Neutrophil (primary cell): ENCODE measurements around the gene PRR36.
A peak's percentile ranks its signal among the peaks of the same experiment; 100 is the strongest.

ENCODE experiments used
- H3K27ac ChIP-seq: fragments of 200-600 bp; sonication (generic); 2 replicates; pipeline ENCODE4 v1.5.1; 2016; ENCODE audit warnings: mild to moderate bottlenecking, moderate library complexity
- H3K27me3 ChIP-seq: fragments of 200-600 bp; sonication (generic); 2 replicates; pipeline ENCODE4 v1.6.0; 2016; ENCODE audit warnings: mild to moderate bottlenecking
- H3K36me3 ChIP-seq: fragments of 200-600 bp; sonication (generic); 2 replicates; pipeline ENCODE4 v1.5.1; 2017
- H3K4me1 ChIP-seq, 2 experiments: fragments of 200-600 bp in 1 of 2; sonication (generic) in 1 of 2; 1 replicate in 1 of 2; 2 replicates in 1 of 2; pipeline versions ENCODE4 v1.5.1 to v1.6.1; 2013 to 2016; ENCODE audit warnings: low read depth in 1 of 2, low read length in 1 of 2, mild to moderate bottlenecking in 1 of 2, moderate library complexity in 1 of 2; ENCODE audit not compliant: control insufficient read depth in 1 of 2, insufficient read depth in 1 of 2
- H3K4me3 ChIP-seq, 2 experiments: fragments of 200-600 bp in 1 of 2; sonication (generic) in 1 of 2; 1 replicate in 1 of 2; 2 replicates in 1 of 2; pipeline ENCODE4 v1.5.1; 2013 to 2016; ENCODE audit warnings: low read depth in 1 of 2, low read length in 1 of 2, mild to moderate bottlenecking in 1 of 2, moderate library complexity in 1 of 2
- H3K9me3 ChIP-seq: fragments of 200-600 bp; sonication (generic); 2 replicates; pipeline ENCODE4 v1.5.1; 2016
- TF ChIP-seq, protein P1 (sequence below): fragments of 200-600 bp; sonication (generic); IDR thresholded peaks from 2 replicates; pipeline ENCODE4 v1.5.1; 2016; ENCODE audit warnings: antibody characterized with exemption

The PRR36 gene

DNA sequence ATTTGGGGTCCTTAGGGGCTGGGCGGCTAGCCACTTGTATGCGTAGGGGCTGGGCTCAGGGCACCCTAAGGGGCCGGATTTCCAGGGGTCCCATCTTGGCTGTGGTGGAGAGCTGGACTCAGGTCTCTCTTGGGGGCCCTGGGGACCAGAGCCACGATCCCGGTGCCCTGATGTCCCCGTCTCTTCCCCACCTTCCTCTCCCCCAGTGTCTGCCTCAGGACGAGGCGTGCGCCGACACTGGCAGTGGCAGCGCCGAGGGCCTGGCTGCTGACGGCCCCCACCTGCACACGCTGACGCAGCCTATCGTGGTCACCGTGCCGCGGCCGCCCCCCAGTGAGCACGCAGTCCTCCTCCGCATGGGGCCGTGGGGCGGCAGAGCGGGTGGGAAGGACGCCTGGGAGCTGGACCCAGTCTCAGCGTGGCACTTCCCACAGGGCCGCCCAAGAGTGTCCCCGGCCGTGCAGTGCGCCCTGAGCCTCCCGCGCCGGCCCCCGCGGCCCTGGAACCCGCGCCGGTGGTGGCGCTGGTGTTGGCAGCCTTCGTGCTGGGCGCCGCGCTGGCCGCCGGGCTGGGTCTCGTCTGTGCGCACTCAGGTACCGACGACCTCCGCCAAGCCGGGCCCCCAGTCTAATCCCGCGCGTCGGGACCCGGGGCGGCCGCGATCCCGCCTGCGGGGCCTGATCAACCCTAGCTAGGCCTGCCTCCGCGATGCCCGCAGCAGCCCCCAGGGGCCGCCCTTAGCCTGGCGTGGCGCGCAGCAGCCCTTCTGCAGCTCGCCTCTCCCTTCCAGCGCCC lies 43.3 kb upstream of the PRR36 start:
- Histone ChIP-seq H3K4me1 (peaks cover 37 to 55% of the 10 kb centered on the region in 2 experiments), H3K27me3 (peaks cover 65% of the 10 kb centered on the region), H3K9me3 (no peaks in the 10 kb centered on the region), H3K27ac (no peak overlapping the region), H3K4me3 (peak overlapping the region in 1 of 2 experiments; percentile 42), H3K36me3 (peaks cover 10% of the 10 kb centered on the region)
- TF ChIP-seq, protein P1, sequence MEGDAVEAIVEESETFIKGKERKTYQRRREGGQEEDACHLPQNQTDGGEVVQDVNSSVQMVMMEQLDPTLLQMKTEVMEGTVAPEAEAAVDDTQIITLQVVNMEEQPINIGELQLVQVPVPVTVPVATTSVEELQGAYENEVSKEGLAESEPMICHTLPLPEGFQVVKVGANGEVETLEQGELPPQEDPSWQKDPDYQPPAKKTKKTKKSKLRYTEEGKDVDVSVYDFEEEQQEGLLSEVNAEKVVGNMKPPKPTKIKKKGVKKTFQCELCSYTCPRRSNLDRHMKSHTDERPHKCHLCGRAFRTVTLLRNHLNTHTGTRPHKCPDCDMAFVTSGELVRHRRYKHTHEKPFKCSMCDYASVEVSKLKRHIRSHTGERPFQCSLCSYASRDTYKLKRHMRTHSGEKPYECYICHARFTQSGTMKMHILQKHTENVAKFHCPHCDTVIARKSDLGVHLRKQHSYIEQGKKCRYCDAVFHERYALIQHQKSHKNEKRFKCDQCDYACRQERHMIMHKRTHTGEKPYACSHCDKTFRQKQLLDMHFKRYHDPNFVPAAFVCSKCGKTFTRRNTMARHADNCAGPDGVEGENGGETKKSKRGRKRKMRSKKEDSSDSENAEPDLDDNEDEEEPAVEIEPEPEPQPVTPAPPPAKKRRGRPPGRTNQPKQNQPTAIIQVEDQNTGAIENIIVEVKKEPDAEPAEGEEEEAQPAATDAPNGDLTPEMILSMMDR, result no peak

DNA sequence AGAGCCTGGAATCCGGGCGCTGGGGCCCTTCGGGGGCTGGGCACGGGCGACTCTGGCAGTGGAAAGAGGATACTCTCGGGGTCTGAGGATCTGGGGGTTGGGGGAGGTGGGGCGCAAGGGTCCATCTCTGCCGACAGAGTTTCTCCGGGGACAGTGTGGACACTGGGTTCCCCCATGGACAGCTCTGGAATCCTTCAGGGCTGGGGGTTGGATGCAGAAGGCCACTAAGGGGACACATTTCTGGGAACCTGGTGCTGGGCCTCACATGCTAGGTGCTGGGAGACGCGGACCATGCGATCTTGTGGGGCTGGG lies 42.7 kb upstream of the PRR36 start:
- H3K4me3 ChIP-seq, result peak overlapping the region in 1 of 2 experiments; percentile 42
- H3K4me1 ChIP-seq, result peaks cover 36 to 51% of the 10 kb centered on the region in 2 experiments
- TF ChIP-seq, protein P1, result no peak
- no peaks in the 10 kb centered on the region for H3K9me3 ChIP-seq
- H3K36me3 ChIP-seq, result peaks cover 16% of the 10 kb centered on the region
- H3K27me3 ChIP-seq, result peaks cover 65% of the 10 kb centered on the region
- H3K27ac ChIP-seq, result no peak overlapping the region

DNA sequence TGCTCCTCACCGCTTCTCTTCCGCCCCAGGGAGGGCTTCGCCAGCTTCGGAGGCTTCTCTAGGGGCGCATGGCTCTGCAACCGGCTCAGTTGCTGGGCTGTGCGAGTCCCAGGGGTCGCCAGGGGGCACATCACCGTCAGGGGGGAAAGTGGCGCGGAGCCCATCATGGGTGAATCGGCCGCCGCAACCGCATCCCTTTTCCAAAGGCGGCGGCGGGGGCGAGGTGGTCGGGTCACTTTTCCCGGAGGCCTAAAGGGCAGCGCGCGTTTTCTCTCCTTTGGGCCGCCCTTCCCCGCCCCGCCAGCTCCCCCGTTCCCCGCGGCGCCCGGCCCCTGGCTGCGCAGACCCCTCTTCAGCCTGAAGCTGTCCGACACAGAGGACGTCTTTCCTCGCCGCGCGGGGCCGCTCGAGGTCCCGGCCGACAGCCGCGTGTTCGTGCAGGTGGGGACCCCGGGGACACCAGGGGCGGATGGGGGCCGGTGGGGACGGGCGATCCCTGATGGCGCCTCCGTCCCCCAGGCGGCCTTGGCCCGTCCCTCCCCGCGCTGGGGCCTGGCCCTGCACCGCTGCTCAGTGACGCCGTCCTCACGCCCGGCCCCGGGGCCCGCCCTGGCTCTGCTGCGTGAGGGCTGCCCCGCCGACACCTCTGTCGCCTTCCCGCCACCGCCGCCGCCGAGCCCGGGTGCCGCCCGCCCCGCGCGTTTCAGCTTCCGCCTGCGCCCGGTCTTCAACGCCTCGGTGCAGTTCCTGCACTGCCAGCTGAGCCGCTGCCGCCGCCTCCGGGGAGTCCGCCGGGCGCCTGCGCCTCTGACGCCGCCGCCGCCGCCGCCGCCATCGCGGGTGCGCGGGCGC lies 42.1 kb upstream of the PRR36 start:
- Histone ChIP-seq H3K4me1 (peaks cover 30 to 45% of the 10 kb centered on the region in 2 experiments), H3K27me3 (peaks cover 65% of the 10 kb centered on the region), H3K4me3 (peak overlapping the region in 1 of 2 experiments; percentile 42), H3K9me3 (no peaks in the 10 kb centered on the region), H3K27ac (no peak overlapping the region), H3K36me3 (peaks cover 22% of the 10 kb centered on the region)
- TF ChIP-seq, protein P1, result peak; percentile 15

DNA sequence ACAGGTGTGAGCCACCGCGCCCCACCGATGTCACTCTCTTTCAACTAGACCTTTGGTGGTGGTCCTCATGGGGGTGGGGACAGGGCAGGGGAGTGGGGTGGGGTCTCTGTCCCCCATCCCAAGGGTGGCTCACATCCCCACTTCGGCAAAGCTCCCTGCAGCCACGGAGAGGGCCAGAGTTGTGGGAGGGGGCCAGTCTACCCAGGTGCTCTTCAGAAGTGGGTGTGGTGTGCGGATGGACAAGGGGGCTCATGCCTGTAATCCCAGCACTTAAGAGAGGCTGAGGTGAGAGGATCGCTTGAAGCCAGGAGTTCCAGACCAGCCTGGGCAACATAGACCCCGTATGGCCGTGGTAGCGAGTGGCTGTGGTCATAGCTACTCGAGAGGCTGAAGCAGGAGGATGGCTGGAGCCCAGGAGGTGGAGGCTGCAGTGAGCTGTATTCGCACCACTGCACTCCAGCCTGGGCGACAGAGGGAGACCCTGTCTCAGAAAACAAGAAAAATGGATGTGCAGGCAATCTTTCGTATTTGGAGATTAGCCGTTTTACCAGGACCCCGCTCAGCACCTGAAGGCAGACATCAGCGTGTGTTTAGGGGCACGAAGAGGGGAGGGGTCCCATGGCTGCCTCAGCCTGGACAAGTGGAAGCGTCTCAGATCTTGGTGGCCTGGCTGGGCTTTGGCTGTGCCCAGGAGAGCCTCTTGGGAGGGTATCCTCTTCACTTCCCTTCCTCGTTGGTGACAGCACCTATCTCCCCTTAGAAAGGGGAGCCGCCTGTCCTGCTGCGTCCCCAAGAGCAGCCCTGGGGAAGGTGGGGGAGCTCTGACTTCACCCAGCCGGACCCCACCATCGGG lies 41.3 kb upstream of the PRR36 start:
- Histone ChIP-seq H3K4me1 (peaks cover 25 to 39% of the 10 kb centered on the region in 2 experiments), H3K27ac (no peak overlapping the region), H3K27me3 (peaks cover 65% of the 10 kb centered on the region), H3K9me3 (no peaks in the 10 kb centered on the region), H3K36me3 (peaks cover 30% of the 10 kb centered on the region), H3K4me3 (no peak overlapping the region)
- TF ChIP-seq, protein P1, result no peak

DNA sequence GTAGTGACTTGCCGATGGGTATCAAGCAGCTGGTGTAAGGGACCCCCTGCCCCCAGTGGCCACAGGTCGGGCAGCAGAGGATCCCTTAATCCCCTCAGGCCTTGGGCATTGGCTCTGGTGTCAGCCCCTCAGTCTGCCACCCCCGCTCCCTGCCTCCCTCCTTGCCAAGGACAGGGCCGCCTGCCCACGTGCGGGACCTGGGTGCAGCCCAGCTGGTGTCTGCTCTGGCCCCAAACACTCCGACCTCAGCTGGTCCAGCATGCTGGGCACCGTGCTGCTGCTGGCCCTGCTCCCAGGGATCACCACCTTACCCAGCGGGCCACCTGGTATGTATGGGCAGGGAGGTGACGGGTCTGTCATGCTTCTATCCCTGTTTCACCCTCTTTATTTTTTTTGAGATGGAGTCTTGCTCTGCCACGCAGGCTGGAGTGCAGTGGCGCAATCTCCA lies 40.4 kb upstream of the PRR36 start, which contains the start of gene TGFBR3L:
TSS of gene TGFBR3L (plus strand) at position 233 of the 448 bp plus-strand sequence.
- H3K36me3 ChIP-seq, result peaks cover 39% of the 10 kb centered on the region
- H3K27me3 ChIP-seq, result peaks cover 60% of the 10 kb centered on the region
- TF ChIP-seq, protein P1, result no peak
- no peak within 1 kb of the TSS for H3K27ac ChIP-seq
- H3K4me3 ChIP-seq, result no peak within 1 kb of the TSS
- no peaks in the 10 kb centered on the region for H3K9me3 ChIP-seq
- peaks cover 20 to 31% of the 10 kb centered on the region in 2 experiments for H3K4me1 ChIP-seq
